OCI-LY3 (cell line): ENCODE results near the gene HOXC6.

ENCODE experiments used
- EZH2phosphoT487 ChIP-seq: fragments of 200-600 bp; shearing (Covaris generic); IDR thresholded peaks from 2 replicates; pipeline ENCODE4 v1.6.1; 2018; ENCODE audit warnings: antibody characterized with exemption, mixed run types, low read depth
- TF ChIP-seq, protein P1 (sequence below): fragments of 200-600, 300-600 bp; sonication (generic); IDR thresholded peaks from 2 replicates; pipeline ENCODE4 v1.5.1; 2014; ENCODE audit warnings: antibody characterized with exemption, low read length, low read depth

DNA sequence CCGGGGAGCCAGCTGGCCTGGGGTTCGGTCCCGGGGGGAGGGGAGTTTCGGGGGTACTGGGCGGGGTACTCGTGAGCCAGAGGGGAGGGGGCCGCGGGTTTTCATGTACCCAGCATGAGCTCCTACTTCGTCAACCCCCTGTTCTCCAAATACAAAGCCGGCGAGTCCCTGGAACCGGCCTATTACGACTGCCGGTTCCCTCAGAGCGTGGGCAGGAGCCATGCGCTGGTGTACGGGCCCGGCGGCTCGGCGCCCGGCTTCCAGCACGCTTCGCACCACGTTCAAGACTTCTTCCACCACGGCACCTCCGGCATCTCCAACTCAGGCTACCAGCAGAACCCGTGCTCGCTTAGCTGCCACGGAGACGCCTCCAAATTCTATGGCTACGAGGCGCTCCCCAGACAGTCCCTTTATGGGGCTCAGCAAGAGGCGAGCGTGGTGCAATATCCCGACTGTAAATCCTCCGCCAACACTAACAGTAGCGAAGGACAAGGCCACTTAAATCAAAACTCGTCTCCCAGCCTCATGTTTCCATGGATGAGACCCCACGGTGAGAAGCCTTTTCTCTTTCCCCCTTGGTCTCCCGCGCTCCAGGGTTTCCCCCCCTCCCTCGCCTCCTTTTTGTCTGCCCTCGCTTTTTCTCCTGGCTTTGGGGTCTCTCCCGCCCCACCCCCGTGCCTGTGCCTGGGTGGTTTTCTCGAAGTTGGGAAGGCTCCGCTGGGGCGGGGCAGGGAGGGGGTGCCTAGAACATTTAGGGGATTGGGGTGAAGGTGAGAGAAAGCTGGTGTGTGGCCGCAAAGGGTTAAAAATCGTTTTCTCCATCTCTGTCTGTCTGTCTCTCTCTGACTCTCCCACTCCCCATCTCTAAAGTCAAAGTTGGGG lies 18.8 kb upstream of the HOXC6 start:
- TF ChIP-seq, protein P1, sequence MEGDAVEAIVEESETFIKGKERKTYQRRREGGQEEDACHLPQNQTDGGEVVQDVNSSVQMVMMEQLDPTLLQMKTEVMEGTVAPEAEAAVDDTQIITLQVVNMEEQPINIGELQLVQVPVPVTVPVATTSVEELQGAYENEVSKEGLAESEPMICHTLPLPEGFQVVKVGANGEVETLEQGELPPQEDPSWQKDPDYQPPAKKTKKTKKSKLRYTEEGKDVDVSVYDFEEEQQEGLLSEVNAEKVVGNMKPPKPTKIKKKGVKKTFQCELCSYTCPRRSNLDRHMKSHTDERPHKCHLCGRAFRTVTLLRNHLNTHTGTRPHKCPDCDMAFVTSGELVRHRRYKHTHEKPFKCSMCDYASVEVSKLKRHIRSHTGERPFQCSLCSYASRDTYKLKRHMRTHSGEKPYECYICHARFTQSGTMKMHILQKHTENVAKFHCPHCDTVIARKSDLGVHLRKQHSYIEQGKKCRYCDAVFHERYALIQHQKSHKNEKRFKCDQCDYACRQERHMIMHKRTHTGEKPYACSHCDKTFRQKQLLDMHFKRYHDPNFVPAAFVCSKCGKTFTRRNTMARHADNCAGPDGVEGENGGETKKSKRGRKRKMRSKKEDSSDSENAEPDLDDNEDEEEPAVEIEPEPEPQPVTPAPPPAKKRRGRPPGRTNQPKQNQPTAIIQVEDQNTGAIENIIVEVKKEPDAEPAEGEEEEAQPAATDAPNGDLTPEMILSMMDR: no peak
- TF ChIP-seq EZH2phosphoT487: no peak
